Progenitor cell of endocrine pancreas (in vitro differentiated cells): Measurements from ENCODE around the gene IL20. TPM values are rescaled to one million over a fixed set of nuclear protein-coding genes. Genes with fewer than 3 reads are reported as not detected.

Experiments used
- DNase-seq: peaks from one replicate; pipeline ENCODE4 v3.0.0; 2021; ENCODE audit warnings: low spot score; ENCODE audit not compliant: unreplicated experiment
- H3K27ac Mint-ChIP-seq: 2 replicates; pipeline ENCODE4 v1.8.0; 2021; ENCODE audit warnings: mild to moderate bottlenecking, moderate library complexity, mixed read lengths
- H3K27me3 Mint-ChIP-seq: 2 replicates; pipeline ENCODE4 v1.8.0; 2021; ENCODE audit warnings: mixed read lengths
- H3K36me3 Mint-ChIP-seq: 2 replicates; pipeline ENCODE4 v1.8.0; 2022; ENCODE audit warnings: mixed read lengths; ENCODE audit not compliant: insufficient read depth
- H3K4me1 Mint-ChIP-seq: 2 replicates; pipeline ENCODE4 v1.8.0; 2021; ENCODE audit warnings: low read depth, mixed read lengths
- H3K4me3 Mint-ChIP-seq: 2 replicates; pipeline ENCODE4 v1.8.0; 2021; ENCODE audit warnings: low read depth, mild to moderate bottlenecking, moderate library complexity, mixed read lengths
- H3K9me3 Mint-ChIP-seq: 2 replicates; pipeline ENCODE4 v1.8.0; 2021; ENCODE audit warnings: low read depth, mixed read lengths
- CTCF ChIP-seq: fragments of 200-600 bp; sonication (generic); IDR thresholded peaks from one replicate; pipeline ENCODE4 v1.5.0; 2021; ENCODE audit warnings: antibody characterized with exemption, mild to moderate bottlenecking; ENCODE audit not compliant: unreplicated experiment
- total RNA-seq: library from RNA; stranded (reverse); gene quantifications from 2 replicates; pipeline ENCODE4 v1.2.1, GENCODE V29; 2021

Gene IL20
- total RNA-seq, 1 donor from 2014 or later: not detected

GRCh38 chr1:206911064-206911663, 45.7 kb downstream of the IL20 start:
- Mint-ChIP-seq H3K27ac (no peak overlapping the region), H3K36me3 (no peaks in the 10 kb centered on the region), H3K9me3 (no peaks in the 10 kb centered on the region), H3K4me3 (no peak overlapping the region), H3K4me1 (peaks cover 4% of the 10 kb centered on the region), H3K27me3 (peaks cover 85% of the 10 kb centered on the region)
- no peak for DNase-seq
- TF ChIP-seq CTCF: peak; percentile 94

GRCh38 chr1:206912445-206913095, 47.1 kb downstream of the IL20 start:
- Mint-ChIP-seq H3K4me3 (no peak overlapping the region), H3K27me3 (peaks cover 78% of the 10 kb centered on the region)

GRCh38 chr1:206913766-206914537, 48.5 kb downstream of the IL20 start:
- Mint-ChIP-seq H3K4me1 (peaks cover 1% of the 10 kb centered on the region), H3K4me3 (no peak overlapping the region), H3K27me3 (peaks cover 72% of the 10 kb centered on the region), H3K9me3 (no peaks in the 10 kb centered on the region), H3K27ac (no peak overlapping the region), H3K36me3 (no peaks in the 10 kb centered on the region)
- TF ChIP-seq CTCF: no peak
- no peak for DNase-seq

More at GRCh38 chr1:206912445-206913095, 47.1 kb downstream of the IL20 start:
- TF ChIP-seq CTCF: peak; percentile 78
- H3K36me3 Mint-ChIP-seq: no peaks in the 10 kb centered on the region
- H3K9me3 Mint-ChIP-seq: no peaks in the 10 kb centered on the region
- no peak overlapping the region for H3K27ac Mint-ChIP-seq
- DNase-seq: peak; percentile 49
- peaks cover 4% of the 10 kb centered on the region for H3K4me1 Mint-ChIP-seq

GRCh38 chr1:206915030-206915735, 49.8 kb downstream of the IL20 start:
- peaks cover 66% of the 10 kb centered on the region for H3K27me3 Mint-ChIP-seq
- no peak overlapping the region for H3K4me3 Mint-ChIP-seq
- DNase-seq: no peak
- H3K4me1 Mint-ChIP-seq: no peaks in the 10 kb centered on the region
- TF ChIP-seq CTCF: no peak
- H3K27ac Mint-ChIP-seq: no peak overlapping the region
- no peaks in the 10 kb centered on the region for H3K9me3 Mint-ChIP-seq
- H3K36me3 Mint-ChIP-seq: no peaks in the 10 kb centered on the region

- Mint-ChIP-seq H3K27ac (no peak overlapping the region), H3K36me3 (no peaks in the 10 kb centered on the region), H3K9me3 (no peaks in the 10 kb centered on the region), H3K27me3 (peaks cover 57% of the 10 kb centered on the region), H3K4me1 (no peaks in the 10 kb centered on the region), H3K4me3 (no peak overlapping the region)
- TF ChIP-seq CTCF: no peak
- no peak for DNase-seq
Measured at GRCh38 chr1:206916000-206916709, 50.7 kb downstream of the IL20 start.
